ENCODE results near the gene PARD3.

GRCh38 chr10:34316154-34316553 lies 498.9 kb downstream of the PARD3 start:
- TF ChIP-seq, protein P1, sequence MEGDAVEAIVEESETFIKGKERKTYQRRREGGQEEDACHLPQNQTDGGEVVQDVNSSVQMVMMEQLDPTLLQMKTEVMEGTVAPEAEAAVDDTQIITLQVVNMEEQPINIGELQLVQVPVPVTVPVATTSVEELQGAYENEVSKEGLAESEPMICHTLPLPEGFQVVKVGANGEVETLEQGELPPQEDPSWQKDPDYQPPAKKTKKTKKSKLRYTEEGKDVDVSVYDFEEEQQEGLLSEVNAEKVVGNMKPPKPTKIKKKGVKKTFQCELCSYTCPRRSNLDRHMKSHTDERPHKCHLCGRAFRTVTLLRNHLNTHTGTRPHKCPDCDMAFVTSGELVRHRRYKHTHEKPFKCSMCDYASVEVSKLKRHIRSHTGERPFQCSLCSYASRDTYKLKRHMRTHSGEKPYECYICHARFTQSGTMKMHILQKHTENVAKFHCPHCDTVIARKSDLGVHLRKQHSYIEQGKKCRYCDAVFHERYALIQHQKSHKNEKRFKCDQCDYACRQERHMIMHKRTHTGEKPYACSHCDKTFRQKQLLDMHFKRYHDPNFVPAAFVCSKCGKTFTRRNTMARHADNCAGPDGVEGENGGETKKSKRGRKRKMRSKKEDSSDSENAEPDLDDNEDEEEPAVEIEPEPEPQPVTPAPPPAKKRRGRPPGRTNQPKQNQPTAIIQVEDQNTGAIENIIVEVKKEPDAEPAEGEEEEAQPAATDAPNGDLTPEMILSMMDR (IDR thresholded peaks at IDR 0.05): no peak
- TF ChIP-seq POLR2A (IDR thresholded peaks at IDR 0.05): no peak
